Ammon's horn (tissue), 1 donor: ENCODE data around the gene SCO1.
"Not testable (repeated sequence)": the region's sequence is repeated elsewhere in the genome, so short reads cannot be mapped to it uniquely, and the experiment has no call there.

Experiments used
- DNase-seq: peaks from one replicate; pipeline ENCODE4 v3.0.0-alpha.2; 2016; ENCODE audit warnings: low spot score

Gene SCO1

DNA sequence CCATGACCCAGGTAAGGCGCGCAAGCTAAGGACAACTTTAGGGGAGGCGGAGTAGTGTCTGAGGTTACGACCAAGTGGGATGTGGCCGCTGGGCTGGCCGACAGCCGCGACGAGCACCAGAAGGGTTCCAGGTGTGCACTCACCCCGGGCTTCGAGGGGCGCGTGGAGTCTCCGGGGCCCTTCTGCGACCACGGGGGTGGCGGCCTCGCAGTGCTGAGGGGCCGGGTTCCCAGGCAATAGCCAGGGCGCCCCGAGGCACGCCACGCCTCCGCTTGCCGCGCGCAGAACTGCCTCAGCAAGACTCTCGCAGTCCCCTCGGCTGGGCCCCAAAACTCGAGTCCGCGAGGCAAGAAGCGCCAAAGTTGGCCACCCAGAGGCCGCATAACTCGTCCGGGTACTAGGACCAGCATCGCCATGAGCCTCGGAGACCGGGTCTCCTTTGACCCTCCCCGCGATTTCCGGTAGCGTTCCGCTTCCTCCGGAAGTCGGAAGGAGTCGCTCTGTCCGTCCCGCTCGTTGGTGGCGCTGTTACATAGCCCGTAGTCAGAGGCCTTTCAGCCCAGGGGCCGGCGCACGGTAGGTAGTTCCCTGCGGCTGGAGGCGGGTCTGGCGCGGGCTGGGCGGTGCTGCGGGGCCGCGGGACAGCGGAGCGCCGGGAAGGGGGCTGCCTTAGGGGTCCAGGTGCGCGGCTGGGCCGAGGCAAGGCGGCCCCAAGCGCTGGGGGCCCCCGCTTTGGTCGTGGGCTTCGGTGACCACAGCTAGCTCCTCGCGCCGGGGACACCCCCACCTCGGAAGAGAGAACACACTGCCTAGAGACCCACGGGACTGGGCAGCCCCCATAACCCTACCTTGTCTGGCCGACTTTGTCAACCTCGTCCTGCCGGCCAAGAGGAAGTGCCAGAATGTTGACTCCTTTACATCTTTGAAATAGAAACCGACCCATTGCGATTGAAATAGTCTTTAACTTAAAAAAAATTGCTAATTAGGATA lies at the start of gene SCO1, which contains the start of gene ADPRM:
SCO1 (minus strand) TSS at position 442 of the 990 bp plus-strand sequence; CDS start at position 416, 26 bp downstream.
ADPRM (plus strand) TSS at position 503 of the 990 bp plus-strand sequence. CDS start 7,333 bp downstream, outside the sequence.
- DNase-seq: peak; percentile 97

GRCh38 chr17:10745231-10745630 lies 47.9 kb upstream of the SCO1 start:
- no peak for DNase-seq

DNA sequence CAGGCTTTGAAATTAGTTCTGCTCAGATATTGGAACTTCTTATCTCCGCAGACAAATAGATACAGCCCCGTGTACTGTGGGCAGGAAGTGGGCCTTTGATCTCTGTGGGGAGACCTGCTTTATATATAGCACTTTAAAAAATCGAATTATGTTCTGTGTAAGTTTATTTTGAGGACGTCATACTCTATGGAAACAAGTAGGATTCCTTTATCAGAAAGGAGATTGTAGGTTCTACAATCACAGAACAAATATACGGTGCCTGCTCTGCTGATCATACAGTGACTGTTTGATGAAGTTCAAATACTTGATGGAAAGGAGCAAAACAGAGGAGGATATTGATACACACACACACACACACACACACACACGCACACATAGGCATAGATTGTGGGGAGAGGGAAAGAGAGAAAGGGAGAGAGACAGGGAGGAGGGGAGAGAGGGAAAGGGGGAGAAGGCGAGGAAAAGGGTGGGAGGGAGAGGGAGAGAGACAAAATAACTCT lies 47.2 kb upstream of the SCO1 start:
- DNase-seq: no peak

DNA sequence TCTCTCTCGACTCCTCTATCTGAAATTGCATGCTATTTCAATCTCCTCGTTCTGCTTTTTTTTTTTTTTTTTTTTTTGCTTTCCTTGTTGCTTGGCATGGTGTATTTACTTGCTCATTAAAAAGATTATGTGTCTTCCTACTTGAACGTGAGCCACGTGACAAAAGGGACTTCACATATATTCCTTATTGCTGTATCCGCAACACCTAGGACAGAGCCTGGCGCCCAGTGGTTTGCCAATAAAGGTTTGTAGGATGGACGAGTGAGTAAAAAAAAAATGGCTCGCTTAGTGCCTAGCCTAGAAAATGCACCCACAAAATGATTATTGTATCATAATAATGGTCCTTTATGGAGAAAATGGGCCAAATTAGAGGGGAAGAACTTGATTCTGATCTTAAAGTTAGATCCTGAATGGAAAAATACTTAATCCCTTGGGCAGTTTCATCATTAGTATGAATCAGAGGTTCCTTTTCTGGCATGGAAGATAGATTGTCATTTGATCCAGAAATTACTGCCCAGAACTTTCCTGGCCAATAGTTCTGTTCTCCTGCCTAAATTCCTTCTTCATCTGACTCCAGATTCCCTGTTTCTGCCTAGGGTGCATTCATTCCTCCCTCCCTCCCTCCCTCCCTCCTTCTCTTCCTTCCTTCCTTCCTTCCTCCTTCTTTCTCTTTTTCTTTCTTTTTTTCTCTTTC lies 46.1 kb upstream of the SCO1 start:
- DNase-seq: no peak

DNA sequence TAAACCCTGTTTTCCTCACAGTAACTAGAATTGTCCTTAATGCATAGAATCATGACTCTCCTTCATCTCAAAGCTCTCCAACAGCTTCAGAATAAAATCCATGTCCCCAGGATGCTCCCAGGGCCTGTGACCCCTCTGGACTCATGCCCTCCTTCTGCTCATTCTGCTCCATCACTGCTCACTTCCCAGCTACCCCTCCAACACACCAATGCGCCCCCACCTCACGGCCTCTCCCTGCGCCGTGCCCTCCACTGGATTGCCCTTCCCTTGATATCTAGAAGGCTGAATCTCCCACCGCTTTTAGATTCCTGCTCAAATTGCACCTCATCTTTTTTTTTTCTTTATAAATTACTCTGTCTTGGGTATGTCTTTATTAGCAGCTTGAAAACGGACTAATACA lies 45.1 kb upstream of the SCO1 start:
- DNase-seq: no peak

GRCh38 chr17:10741416-10742135 lies 44.2 kb upstream of the SCO1 start:
- DNase-seq: no peak

DNA sequence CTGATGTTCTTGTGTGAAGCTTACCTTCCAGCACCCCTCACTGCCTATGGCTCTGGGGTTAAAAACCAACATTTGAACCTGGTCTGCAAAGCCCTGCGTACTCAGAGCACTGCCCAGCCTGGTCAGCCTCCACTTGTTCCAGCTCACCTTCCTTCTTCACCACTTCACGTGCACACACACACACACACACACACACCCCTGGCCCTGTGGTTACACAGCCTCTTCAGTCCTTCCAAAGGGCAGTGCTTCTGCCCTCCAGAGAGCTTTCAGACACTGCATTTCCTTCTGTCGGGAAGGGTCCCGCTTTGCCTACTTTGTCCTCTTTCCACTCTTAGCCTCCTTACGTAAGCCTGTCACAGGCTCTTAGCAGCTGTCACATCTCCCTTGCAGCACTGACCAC lies 42.1 kb upstream of the SCO1 start:
- no peak for DNase-seq

GRCh38 chr17:10738521-10739258 lies 41.4 kb upstream of the SCO1 start:
- DNase-seq: no peak

DNA sequence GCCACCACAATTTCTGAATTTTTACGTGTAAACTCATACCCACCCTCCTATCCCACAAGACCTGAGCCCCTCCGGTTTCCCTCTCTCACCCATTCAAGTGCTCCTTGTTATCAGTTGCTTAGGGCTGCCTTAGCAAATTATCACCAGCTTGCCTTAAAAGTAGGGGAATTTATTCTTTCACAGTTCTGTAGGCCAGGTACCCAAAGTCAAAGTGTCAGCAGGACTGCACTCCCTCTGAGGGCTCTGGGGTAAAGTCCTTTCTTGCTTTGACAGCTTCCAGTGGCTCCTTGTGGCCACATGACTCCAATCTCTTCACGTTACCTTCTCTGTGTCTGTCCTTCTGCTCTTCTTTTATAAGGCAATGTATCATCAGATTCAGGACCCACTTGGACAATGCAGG lies 40.4 kb upstream of the SCO1 start:
- no peak for DNase-seq

GRCh38 chr17:10737168-10737622 lies 39.9 kb upstream of the SCO1 start:
- peak; percentile 83 for DNase-seq

DNA sequence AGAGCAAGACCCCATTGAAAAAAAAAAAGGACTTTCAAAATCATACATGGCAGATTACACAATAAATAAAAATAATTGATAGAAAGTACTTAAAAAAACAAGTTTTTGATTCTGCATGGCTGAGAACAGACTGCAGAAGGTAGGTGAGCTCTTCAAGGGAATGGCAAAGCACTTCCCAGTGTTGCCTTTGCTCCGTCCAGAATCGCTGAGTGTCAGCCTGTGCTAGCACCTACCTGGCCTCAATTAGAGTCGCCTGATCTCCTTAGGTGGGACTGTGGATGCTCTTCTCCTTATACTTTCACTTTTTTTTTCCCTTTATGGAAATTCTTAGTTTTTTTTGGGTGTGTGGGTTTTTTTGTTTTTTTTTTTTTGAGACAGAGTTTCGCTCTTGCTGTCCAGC lies 38.5 kb upstream of the SCO1 start:
- DNase-seq: no peak

- DNase-seq: no peak
These were observed 37.9 kb upstream of the SCO1 start for GRCh38 chr17:10735251-10735650.

DNA sequence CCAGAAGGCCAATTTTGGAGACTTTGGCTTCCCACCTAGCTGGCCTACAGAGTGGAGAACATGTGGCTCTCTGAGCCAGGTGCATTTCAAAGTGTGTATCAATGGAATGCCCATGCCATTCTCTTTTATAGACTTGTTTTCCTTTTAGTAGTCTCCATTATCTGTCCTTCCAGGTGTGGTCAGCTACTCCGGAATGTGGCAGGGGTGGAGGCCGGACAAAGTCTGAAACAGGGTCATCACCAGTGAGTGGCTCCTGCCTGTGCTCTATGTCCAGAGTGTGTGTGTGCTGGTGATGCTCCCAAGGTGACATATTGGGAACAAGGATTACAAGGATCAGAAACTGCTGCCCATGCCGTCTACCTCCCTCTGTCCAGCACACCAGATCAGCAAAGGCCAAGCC lies 36.3 kb upstream of the SCO1 start:
- DNase-seq: no peak

- not testable (repeated sequence) for DNase-seq
These were observed 34.8 kb upstream of the SCO1 start for GRCh38 chr17:10732121-10732520.

GRCh38 chr17:10731408-10731879 lies 34.1 kb upstream of the SCO1 start:
- DNase-seq: no peak

- not testable (repeated sequence) for DNase-seq
These were observed 32.9 kb upstream of the SCO1 start for GRCh38 chr17:10730247-10730646.

DNA sequence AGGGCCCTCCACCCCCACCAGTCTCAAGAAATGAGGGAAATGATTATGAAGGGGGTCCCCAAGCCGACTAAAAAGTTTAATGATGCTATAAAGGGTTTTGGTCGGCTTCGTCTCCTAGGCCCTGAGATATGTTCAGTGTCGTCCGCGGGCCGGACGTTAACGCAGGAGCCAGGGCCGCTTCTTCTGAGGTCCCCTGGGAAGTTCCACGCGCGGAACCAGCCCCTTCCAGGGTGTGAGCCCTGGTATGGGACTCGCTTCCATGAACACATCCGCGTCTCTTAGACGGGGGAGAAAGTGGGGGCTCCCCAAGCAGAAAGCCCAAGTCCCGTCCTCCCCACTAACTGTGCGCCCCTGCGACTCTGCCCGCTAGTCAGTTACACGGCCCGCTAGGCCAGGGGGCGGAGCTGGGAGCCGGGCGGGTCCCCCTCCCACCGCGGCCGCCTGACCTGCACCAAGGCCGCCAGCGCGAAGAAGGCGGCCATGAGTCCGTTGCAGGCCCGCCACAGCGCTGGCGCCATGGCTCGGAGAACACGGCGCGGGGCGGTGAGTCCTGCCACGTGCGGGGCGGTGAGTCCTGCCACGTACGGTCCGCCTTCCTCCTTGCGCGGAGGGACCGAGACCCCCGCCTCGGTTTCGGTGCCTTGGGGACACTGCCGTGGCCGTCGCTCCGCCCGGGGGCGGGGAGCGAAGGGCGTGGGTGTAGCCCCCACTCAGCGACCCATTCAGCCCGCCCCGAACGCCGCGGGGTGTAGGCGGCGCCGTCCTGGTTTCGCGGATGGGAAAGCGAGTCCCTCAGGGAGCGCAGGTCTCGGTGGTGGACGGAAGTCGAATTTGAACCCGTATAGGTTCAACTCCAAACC lies 32.2 kb upstream of the SCO1 start, which contains the start of gene TMEM220:
TMEM220 (minus strand) TSS at position 690 of the 860 bp plus-strand sequence; CDS start at position 518, 172 bp downstream.
- DNase-seq: peak; percentile 76

DNA sequence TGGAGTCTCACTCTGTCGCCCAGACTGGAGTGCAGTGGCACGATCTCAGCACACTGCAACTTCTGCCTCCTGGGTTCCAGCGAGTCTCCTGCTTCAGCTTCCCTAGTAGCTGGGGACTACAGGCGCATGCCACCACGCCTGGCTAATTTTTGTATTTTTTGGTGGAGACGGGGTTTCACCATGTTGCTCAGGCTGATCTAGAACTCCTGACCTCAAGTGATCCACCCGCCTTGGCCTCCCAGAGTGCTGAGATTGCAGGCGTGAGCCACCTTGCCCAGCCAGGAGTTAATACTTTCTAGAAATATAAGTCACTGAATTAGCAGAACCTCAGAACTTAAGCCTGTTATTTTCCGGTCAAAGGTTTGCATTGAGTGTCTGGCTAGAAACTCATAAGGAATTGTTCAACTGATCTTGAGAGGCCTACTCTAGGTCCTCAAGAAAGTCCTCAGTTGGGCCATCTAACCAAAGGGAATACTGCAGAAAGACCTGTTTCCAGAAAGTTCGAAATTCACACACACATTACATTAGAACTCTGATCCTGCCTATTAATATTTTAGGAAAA lies 31.1 kb upstream of the SCO1 start:
- no peak for DNase-seq

- DNase-seq: no peak
These were observed 29.9 kb upstream of the SCO1 start for GRCh38 chr17:10727192-10727591.

GRCh38 chr17:10726196-10726595 lies 28.9 kb upstream of the SCO1 start:
- DNase-seq: no peak
